KG1 (cell line): ENCODE results near the gene TNIP2.
"Not testable (repeated sequence)": the region's sequence is repeated elsewhere in the genome, so short reads cannot be mapped to it uniquely, and the experiment has no call there.

ENCODE experiments used
- DNase-seq: peaks from one replicate; lab custom pipeline; 2025; lab: John Stamatoyannopoulos, UW

TNIP2 gene

DNA sequence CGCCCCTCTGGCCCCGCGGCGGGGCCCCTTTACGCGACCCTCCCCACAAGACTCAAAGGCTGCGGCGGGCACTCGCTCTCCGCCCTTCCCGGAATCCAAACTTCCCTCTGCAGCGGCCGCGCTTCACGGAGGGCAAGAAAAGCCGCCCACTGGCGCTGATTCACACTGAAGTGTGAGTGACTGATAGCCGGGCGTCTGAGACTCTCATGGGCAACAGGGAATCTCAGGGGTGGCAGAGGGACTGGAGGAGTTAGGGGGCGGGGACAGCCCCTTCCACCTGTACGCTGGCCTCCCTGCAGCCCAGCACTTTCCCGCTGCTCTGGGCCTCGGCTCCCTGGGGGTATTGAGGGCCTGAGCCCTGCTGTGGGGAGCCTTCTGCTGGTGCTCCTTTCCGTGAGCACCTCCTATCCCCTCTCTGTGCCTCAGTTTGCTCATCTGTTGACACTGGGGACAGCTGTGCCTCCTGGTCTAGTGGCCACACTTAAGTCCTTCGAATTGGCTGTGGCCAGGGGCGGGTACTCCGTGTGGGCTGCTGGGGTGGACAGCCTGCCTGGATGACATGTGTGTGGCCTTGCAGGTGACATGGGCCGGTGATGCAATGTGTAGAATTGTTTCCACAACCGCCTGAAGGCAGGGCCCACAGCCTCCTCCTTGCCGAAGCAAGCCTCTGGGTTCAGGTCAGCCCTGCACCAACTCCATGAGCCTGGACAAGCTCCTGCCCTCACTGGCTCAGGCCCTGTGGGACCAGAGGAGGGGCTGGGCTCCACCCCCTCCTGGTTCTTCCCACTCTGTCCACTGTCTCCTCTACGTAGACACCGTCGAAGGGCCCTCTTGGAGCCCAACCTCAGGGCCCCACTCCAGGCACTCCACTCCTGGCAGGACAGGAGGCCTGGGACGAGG lies 37.7 kb upstream of the TNIP2 start:
- no peak for DNase-seq

DNA sequence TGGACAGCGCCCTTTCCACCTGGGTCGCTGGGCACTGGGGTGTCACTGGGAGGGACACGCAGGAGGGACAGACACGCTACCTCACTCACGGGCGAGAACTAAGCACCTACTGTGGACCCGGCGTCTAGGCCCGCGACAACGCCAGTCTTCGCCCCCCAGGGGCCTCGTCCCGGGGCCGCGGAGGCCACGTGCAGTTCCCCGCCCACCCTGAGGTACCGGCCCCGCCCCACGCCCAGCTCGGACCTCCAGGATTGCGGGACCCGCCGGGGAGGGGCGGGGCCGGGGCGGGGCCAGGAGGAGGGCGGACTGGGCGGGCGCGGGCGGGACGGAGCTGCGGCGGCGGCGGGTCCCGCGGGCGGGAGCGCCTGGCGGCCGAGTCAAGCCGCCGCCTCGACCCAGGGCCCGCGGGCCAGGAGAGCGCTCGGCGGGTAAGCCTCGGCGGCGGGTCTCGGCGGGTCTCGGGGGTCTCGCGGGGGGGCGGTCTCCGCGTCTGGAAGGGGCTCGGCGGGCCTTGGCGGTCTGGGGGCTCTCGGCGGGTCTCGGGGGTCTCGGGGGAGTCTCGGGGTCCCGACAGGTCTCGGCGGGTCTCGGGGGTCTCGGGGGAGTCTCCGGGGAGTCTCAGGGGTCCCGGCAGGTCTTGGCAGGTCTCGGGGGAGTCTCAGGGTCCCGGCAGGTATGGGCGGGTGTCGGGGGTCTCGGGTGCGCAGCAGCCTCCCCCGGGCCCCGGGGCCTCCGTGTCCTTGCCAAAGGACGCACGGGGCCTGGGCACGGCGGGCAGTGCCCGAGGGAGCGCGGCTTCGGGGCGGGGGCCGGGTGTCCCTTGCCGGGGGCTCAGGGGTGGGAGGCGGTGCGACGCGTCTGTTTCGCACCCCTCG lies 36.8 kb upstream of the TNIP2 start, which contains the start of gene SH3BP2:
Gene SH3BP2, plus strand, starts transcription at position 375 of the 875 bp plus-strand sequence. CDS start 27,533 bp downstream, outside the sequence.
- no peak for DNase-seq

DNA sequence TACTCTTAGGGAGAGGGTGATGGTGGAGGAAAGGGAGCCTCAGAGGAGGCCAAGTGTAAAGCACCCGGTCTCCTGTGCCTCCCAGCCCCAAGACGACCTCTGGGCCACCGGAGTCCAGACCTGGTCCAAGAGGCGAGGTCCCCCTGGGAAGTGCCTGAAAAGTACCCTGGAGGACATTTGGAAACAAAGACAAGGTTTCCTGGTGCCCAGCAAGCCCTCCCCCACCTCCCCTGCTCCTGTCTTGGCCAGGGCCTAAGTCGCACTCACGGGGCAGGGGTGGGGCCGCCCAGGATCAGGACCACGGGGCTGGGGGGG lies 36.2 kb upstream of the TNIP2 start:
- no peak for DNase-seq

DNA sequence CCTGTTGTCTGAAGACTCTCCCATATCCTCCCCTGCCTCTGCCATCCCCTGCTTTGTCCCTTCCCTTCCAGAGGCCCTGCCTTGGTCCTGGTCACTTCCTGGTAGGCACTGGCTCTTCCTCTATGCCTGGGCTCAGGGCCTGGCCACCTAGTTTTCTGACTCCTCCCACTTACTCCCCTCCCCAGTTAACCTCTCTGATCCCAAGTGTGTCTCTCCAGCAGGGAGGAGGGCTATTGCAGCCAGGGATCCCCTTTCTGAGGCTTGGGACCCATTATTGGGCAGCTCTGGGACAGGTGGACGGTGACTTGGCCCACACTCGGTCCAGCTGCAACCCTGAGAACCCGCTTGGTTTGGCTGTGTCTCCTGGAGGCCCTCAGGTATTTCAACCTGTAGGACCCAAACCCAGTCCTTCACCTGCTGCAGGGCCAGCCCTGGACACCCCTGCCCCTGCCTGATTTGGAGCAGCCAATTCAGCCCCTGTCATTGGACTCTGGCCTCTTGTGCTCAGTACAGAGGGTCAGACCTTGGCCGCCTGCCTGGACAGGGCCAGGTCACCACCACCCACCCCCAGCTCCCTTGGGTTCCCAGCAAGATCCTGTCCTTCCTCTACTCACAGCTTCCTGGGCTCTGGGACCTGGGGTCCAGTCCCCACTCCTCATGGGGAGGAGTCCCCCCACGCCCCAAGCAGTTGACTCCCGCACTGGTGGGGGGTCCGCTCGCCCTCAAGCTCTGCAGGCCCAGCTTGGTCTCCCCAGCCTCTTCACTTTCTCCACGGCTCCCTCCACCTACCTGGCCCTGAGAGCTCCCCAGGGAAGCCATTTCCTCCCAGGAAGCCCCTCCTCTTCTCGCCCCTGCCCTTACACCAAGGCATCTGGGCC lies 35.6 kb upstream of the TNIP2 start:
- DNase-seq = no peak

DNA sequence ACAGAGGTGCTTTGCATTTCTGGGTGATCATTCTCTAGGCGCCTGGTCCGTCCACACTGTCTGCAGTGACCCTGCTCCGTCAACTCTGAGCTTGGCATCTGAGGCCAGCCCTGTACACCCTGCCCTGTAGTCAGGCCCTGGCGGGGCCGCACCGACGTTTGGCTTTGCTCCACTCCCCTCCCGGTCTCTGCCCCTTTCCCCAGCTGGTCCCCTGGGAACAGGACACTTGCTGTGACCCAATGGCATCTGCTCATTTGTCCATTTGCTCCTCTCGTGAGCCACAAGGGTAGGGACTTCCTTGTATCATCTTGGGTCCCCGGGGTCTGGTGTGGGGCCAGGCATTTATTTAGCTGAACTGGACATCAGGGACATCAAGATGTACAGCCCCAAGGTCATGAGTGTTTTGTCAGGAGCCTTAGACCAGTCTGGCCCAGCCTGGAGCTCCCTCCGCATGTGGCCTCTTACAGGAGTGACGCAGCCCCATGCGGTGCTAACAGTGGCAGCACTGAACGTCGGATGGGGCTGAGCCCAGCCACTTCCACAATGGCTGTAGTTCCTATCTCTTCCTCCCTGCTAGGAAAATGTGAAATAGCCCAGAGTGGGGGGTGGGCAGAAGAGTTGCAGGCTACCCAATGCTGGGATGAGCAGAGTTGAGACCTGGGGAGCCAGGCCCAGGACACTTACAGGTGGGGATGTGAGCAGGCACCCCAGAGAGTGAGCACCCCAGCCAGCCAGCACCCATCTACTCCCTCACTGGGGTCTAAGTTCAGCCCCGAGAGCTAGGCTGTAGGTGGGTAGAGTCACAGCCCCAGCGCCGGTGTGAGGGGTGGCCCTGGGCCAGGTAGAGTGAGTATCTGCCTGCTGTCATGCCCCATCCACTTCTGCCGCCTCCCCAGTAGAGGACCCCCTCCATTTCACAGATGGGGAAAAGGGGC lies 34.7 kb upstream of the TNIP2 start:
- no peak for DNase-seq

GRCh38 chr4:2789793-2790582 lies 33.9 kb upstream of the TNIP2 start:
- no peak for DNase-seq

DNA sequence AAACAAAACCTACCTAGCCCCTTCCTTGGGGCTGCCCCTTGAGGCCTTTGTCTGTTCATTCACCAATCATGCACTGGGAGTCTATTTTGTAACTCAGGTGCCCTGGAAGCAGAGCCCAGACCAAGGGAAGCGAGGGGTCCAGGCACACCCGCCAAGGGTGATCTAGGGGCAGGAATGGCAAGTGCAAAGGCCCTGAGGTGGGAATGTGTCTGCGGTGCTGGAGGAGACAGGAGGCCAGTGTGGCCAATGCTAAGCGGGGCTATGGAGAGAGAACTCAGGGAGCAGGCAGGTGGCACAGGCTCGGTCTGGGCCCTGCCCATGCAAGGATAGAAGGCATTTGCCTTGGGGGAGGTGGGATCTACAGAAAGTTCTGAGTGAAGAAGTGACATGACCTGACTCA lies 33.2 kb upstream of the TNIP2 start:
- no peak for DNase-seq

DNA sequence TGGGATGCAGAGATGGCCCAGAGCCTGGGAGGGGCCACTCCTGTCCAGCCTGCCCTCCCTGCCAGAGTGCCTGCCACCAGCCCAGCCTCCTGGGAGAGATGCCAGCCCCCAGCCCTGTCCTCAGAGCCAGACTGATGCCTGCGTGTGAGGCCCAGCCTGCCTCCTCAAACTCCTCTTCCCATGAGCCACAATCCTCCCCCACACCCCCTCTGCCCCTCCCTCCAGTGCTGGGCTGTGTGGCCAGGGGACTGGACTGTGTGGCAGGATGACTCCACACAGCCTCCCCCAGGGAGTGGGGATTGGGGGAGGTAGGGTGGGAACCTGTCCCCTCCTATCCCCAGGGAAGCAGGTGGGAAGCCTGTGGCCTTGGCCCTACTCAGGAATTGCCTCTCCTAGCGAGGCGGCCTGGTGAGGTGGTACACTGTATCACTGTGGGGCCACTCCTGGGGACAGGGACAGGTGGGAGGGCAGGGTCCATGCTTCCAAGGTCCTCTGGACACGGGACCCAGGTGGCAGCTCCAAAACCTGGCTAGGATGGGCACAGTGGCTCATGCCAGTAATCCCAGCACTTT lies 32.5 kb upstream of the TNIP2 start:
- no peak for DNase-seq

- no peak for DNase-seq
Observed at GRCh38 chr4:2788101-2788500, 32.0 kb upstream of the TNIP2 start.

- peak; percentile 63 for DNase-seq
Observed at GRCh38 chr4:2787230-2788100, 31.3 kb upstream of the TNIP2 start.

DNA sequence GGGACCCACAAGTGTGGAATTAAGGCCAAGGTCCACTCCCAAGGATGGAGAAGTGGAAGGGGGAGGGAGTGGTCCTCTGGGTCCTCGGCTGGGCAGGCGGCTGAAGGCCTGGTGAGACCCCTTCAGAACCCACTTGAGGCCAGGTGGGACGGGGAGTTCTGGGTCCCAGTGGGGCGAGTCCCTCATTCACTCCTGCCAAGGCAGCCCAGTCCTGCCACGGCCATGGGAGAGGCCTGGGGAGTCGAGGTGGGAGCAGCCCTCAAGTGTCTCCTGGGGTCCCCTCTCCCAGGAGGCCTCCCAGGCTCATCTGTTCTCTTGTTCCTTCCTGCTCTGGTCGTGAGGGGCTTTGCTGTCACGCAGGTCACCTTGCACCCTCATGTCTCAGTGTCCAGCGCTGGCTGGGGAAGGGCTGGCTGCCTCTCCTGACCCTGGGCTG lies 30.7 kb upstream of the TNIP2 start:
- DNase-seq = no peak

DNA sequence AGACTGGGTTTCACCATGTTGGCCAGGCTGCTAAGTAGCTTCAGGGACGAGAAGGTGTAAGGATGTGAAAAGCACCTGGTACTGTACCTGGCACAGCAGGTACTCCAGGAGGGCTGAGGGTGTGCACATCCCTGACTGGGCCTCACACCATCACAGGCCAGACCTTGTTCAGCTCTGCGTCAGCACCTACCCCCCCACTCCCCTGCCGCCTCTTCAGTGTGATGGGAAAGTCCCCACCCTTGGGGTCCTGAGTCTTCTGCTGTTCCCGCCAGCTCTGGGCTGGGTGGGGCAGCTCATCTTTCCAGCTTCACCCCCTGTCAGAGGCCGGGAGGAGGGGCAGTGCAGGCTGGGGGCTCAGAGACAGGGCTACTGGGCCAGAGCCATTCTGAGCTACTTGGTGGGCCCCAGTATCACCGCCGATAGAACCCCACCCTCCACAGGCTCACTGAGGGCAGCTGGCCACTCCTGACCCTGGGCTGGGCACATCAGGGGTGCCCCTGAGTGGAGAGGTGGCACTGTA lies 30.1 kb upstream of the TNIP2 start:
- no peak for DNase-seq

DNA sequence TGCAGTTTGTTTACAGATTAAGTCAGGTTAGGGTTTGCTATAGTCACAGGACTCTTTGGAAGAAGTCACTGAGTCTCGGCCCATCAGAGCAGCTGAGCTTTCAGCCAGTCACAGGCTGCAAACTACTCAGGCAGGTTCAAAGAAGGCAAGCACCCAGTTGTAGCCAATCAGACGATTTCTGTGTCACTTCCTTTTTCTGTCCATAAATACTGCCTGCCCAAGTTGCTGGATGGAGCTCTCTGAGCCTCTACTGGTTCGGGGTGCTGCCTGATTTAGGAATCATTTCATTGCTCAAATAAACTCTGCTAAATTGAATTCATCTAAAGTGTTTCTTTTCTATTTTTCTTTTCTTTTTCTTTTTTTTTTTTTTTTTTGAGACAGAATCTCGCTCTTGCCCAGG lies 29.5 kb upstream of the TNIP2 start:
- DNase-seq = no peak

DNA sequence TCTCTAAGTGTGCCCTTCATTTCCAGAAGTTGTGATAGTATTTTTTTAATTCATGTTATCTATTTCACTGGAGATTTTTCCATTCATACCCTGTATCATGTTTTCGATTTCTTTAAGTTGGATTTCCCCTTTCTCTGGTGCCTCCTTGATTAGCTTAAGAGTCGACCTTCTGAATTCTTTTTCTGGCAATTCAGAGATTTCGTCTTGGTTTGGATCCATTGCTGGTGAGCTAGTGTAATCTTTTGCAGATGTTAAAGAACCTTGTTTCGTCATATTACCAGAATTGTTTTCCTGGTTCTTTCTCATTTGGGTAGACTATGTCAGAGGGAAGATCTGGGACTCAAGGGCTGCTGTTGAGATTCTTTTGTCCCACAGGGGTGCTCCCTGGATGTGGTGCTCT lies 27.7 kb upstream of the TNIP2 start:
- DNase-seq = no peak

DNA sequence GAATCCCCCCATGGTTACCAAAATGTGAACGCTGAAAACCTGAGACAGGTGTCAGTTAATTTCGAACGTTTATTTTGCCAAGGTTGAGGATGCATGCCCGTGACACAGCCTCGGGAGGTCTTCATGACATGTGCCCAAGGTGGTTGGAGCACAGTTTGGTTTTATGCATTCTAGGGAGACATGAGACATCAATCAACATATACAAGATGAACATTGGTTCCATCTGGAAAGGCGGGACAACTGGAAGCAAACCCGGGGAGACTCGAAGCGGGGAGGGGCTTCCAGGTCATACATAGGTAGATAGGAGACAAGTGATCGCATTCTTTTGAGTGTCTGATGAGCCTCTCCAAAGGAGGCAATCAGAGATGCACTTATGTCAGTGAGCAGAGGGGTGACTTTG lies 25.8 kb upstream of the TNIP2 start:
- no peak for DNase-seq

DNA sequence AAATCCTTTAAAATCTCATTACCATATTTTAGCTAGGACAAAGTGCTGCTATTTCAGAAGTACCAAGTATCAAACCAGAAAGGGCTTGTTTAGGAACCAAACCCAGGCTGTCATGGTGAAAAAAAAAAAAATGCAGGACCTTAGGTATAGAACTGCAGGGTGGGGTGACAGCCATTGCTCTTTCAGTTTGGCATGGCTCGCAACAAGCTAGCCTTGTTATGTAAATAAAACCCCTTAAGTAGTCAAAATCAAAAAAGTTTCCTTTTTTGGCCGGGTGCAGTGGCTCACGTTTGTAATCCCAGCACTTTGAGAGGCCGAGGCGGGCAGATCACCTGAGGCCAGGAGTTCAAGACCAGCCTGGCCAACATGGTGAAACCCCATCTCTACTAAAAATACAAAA lies 24.5 kb upstream of the TNIP2 start:
- DNase-seq = not testable (repeated sequence)

DNA sequence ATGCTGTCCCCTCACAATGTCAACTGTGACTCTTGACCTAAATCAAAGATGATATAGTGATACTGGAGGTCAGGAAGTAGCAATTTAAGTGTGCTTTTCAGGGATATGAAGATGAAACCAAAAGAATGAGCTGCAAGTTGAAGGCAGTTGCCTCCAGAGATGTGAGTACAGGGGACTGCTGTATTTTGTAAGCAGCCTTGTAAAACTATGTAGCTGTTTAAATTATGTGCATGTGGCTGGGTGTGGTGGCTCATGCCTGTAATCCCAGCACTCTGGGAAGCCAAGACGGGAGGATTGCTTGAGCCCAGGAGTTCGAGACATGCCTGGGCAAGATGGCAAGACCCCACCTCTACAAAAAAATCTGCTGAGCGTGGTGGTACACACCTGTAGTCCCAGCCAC lies 15.1 kb upstream of the TNIP2 start:
- DNase-seq = no peak

DNA sequence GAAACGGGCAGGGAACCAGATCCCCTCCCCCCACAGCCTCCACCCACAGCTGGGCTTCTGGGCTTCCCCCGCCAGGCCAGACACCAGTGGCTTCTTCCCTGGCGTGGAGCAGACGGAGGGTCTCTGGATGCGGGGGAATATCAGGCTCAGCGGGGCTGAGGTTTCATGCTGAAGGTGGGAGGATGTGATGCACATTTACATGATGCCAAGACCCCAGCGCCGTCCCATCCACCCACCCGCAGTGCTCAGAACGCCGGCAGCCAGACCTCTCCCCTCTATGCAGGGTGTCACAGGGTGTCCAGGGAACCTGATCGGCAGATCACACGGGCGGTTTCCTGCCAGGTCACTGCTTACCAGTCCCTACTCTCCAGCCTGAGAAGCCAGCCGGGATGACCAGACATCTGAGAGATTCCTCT lies 12.8 kb upstream of the TNIP2 start:
- DNase-seq = no peak

DNA sequence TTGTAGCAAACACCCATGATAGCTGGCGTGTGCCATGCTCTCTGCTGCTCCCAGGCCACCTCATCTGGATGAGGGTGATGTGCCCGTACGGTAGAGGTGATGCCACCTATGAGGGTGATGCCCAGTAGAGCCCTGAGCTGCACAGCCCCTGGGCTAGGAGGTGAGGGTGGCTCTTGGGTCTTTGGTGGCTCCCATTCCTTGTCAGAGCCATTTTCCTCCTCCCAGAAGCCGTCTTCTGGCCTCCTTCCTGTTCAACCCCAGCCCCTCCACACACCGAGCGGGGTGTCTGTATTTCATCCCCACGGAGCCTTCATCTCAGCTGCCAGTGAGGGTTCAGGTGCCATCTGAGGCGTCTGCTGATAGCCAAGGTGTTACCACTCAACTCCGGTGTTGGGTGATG lies 12.0 kb upstream of the TNIP2 start:
- DNase-seq = no peak
